WTC11 (cell line): Measurements from ENCODE around the gene ADAM12. TPM values are rescaled to one million over a fixed set of nuclear protein-coding genes. Genes with fewer than 3 reads are reported as not detected.

Experiments
- ATAC-seq: fragments of 200-7000 bp; cut with Tn5 transposase; 2 replicates; pipeline ENCODE4 v1.10.0; 2021; ENCODE audit warnings: mild to moderate bottlenecking, moderate library complexity
- CTCF ChIA-PET: fragments of 300-600 bp; sonication (Branson Sonifier 250); formaldehyde crosslinking; loops from one replicate; lab custom pipeline; 2021; ENCODE audit warnings: antibody characterized with exemption; lab: Charles Lee
- POLR2A ChIA-PET: fragments of 350-600 bp; sonication (Branson Sonifier 250); formaldehyde crosslinking; loops from one replicate; lab custom pipeline; 2021; ENCODE audit warnings: antibody characterized with exemption; lab: Charles Lee
- DNase-seq: peaks from one replicate; pipeline ENCODE4 v3.0.0; 2021; ENCODE audit warnings: low spot score
- H3K27ac Mint-ChIP-seq: 2 replicates; pipeline ENCODE4 v1.8.0; 2021; ENCODE audit warnings: mixed read lengths
- H3K27me3 Mint-ChIP-seq: 2 replicates; pipeline ENCODE4 v1.8.0; 2021; ENCODE audit warnings: low read depth, mild to moderate bottlenecking, moderate library complexity, mixed read lengths
- H3K36me3 Mint-ChIP-seq: 2 replicates; pipeline ENCODE4 v1.8.0; 2021; ENCODE audit warnings: mixed read lengths
- H3K4me1 Mint-ChIP-seq: 2 replicates; pipeline ENCODE4 v1.8.0; 2022; ENCODE audit warnings: mixed read lengths
- H3K4me3 Mint-ChIP-seq: 2 replicates; pipeline ENCODE4 v1.8.0; 2021; ENCODE audit warnings: mild to moderate bottlenecking, moderate library complexity, mixed read lengths
- H3K9me3 Mint-ChIP-seq: 2 replicates; pipeline ENCODE4 v1.8.0; 2021; ENCODE audit warnings: mixed read lengths
- ATF6 ChIP-seq: sonication (generic); formaldehyde crosslinking; IDR thresholded peaks from 2 replicates; pipeline ENCODE4 v1.8.1; 2023; ENCODE audit warnings: mild to moderate bottlenecking, missing genetic modification reagents
- CTCF ChIP-seq: fragments of 200-600 bp; IDR thresholded peaks from 2 replicates; pipeline ENCODE4 v1.8.0; 2022; ENCODE audit warnings: antibody characterized with exemption
- EMX1 ChIP-seq: fragments of 250-450 bp; sonication (Bioruptor Pico); IDR thresholded peaks from 2 replicates; pipeline ENCODE4 v1.8.0; 2021; ENCODE audit warnings: mild to moderate bottlenecking
- ESRRA ChIP-seq: sonication (generic); formaldehyde crosslinking; IDR thresholded peaks from 2 replicates; pipeline ENCODE4 v1.8.1; 2022; ENCODE audit warnings: mild to moderate bottlenecking, missing genetic modification reagents, borderline replicate concordance
- ETV6 ChIP-seq: sonication (generic); formaldehyde crosslinking; IDR thresholded peaks from 2 replicates; pipeline ENCODE4 v1.8.1; 2022; ENCODE audit warnings: mild to moderate bottlenecking, missing genetic modification reagents
- FOXP1 ChIP-seq: sonication (generic); formaldehyde crosslinking; IDR thresholded peaks from 2 replicates; pipeline ENCODE4 v1.8.0; 2022; ENCODE audit warnings: missing genetic modification reagents, mild to moderate bottlenecking, moderate library complexity, borderline replicate concordance
- JUN ChIP-seq: sonication (generic); formaldehyde crosslinking; IDR thresholded peaks from 2 replicates; pipeline ENCODE4 v1.8.0; 2023; ENCODE audit warnings: mild to moderate bottlenecking, missing genetic modification reagents
- KAT7 ChIP-seq: sonication (generic); formaldehyde crosslinking; IDR thresholded peaks from 2 replicates; pipeline ENCODE4 v1.8.1; 2023; ENCODE audit warnings: missing genetic modification reagents, mild to moderate bottlenecking, borderline replicate concordance
- MXD4 ChIP-seq: fragments of 250-450 bp; sonication (Bioruptor Pico); IDR thresholded peaks from 2 replicates; pipeline ENCODE4 v1.8.0; 2021; ENCODE audit warnings: mild to moderate bottlenecking, moderate library complexity, borderline replicate concordance
- OVOL2 ChIP-seq: fragments of 250-450 bp; sonication (Bioruptor Pico); IDR thresholded peaks from 2 replicates; pipeline ENCODE4 v1.9.0; 2021; ENCODE audit warnings: mild to moderate bottlenecking, borderline replicate concordance
- PRDM15 ChIP-seq: sonication (generic); formaldehyde crosslinking; IDR thresholded peaks from 2 replicates; pipeline ENCODE4 v1.8.0; 2022; ENCODE audit warnings: missing genetic modification reagents
- SMAD4 ChIP-seq: sonication (generic); formaldehyde crosslinking; IDR thresholded peaks from 2 replicates; pipeline ENCODE4 v1.8.0; 2022; ENCODE audit warnings: mild to moderate bottlenecking, missing genetic modification reagents
- TCF7 ChIP-seq: sonication (generic); formaldehyde crosslinking; IDR thresholded peaks from 2 replicates; pipeline ENCODE4 v1.8.0; 2022; ENCODE audit warnings: mild to moderate bottlenecking, low read depth, missing genetic modification reagents, moderate library complexity
- ZBTB21 ChIP-seq: sonication (generic); formaldehyde crosslinking; IDR thresholded peaks from 2 replicates; pipeline ENCODE4 v1.8.1; 2023; ENCODE audit warnings: mild to moderate bottlenecking, missing genetic modification reagents, borderline replicate concordance
- ZMAT4 ChIP-seq: fragments of 250-450 bp; sonication (Bioruptor Pico); IDR thresholded peaks from 2 replicates; pipeline ENCODE4 v1.9.0; 2021; ENCODE audit warnings: mild to moderate bottlenecking
- ZNF121 ChIP-seq: sonication (generic); formaldehyde crosslinking; IDR thresholded peaks from 2 replicates; pipeline ENCODE4 v1.8.0; 2023; ENCODE audit warnings: missing genetic modification reagents
- ZNF317 ChIP-seq: sonication (generic); formaldehyde crosslinking; IDR thresholded peaks from 2 replicates; pipeline ENCODE4 v1.8.1; 2023; ENCODE audit warnings: low read depth, mild to moderate bottlenecking, moderate library complexity, missing genetic modification reagents, borderline replicate concordance
- ZNF396 ChIP-seq: fragments of 250-450 bp; sonication (Bioruptor Pico); IDR thresholded peaks from 2 replicates; pipeline ENCODE4 v1.8.0; 2021; ENCODE audit warnings: mild to moderate bottlenecking, moderate library complexity, borderline replicate concordance
- ZNF423 ChIP-seq: fragments of 250-450 bp; sonication (Bioruptor Pico); IDR thresholded peaks from 2 replicates; pipeline ENCODE4 v2.1.2; 2022; ENCODE audit warnings: mild to moderate bottlenecking, moderate library complexity
- total RNA-seq: library from RNA; stranded (reverse); gene quantifications from 3 replicates; pipeline ENCODE4 v1.2.3, GENCODE V29; 2021

ADAM12 gene
- total RNA-seq, 1 experiment from 2014 or later, result 0.22 TPM

- ATAC-seq (no peak), DNase-seq (no peak)
- CTCF ChIA-PET, result no interaction called here
- Mint-ChIP-seq H3K36me3 (no peaks in the 10 kb centered on the region), H3K27me3 (peaks cover 8% of the 10 kb centered on the region), H3K27ac (no peak overlapping the region), H3K9me3 (peaks cover 13% of the 10 kb centered on the region), H3K4me3 (no peak overlapping the region), H3K4me1 (peaks cover 21% of the 10 kb centered on the region)
- TF ChIP-seq TCF7 (CRISPR knock-in tag) (no peak), SMAD4 (CRISPR knock-in tag) (no peak), ZNF121 (CRISPR knock-in tag) (no peak), JUN (CRISPR knock-in tag) (no peak), MXD4 (no peak), KAT7 (CRISPR knock-in tag) (no peak), FOXP1 (CRISPR knock-in tag) (no peak)
- POLR2A ChIA-PET, result no interaction called here
Measured at GRCh38 chr10:126133082-126133620, 255.1 kb downstream of the ADAM12 start.

- Mint-ChIP-seq H3K4me3 (no peak overlapping the region), H3K9me3 (peaks cover 13% of the 10 kb centered on the region), H3K27me3 (peaks cover 11% of the 10 kb centered on the region), H3K27ac (no peak overlapping the region), H3K4me1 (peaks cover 19% of the 10 kb centered on the region), H3K36me3 (no peaks in the 10 kb centered on the region)
- TF ChIP-seq ZNF121 (CRISPR knock-in tag) (no peak), ESRRA (no peak), ZNF396 (CRISPR knock-in tag) (no peak), ATF6 (CRISPR knock-in tag) (no peak), EMX1 (no peak), TCF7 (CRISPR knock-in tag) (no peak), ZNF317 (no peak), CTCF (no peak), KAT7 (CRISPR knock-in tag) (no peak), ZNF423 (CRISPR knock-in tag) (no peak), PRDM15 (CRISPR knock-in tag) (no peak), ETV6 (no peak), SMAD4 (CRISPR knock-in tag) (no peak), ZBTB21 (CRISPR knock-in tag) (no peak), FOXP1 (CRISPR knock-in tag) (no peak), ZMAT4 (CRISPR knock-in tag) (no peak), OVOL2 (CRISPR knock-in tag) (no peak)
- ChIA-PET POLR2A (interaction anchor here (0.6 kb wide), 1 partner anchor 895 kb away, joined by 3 read pairs; no protein-coding TSS in a partner anchor), CTCF (interaction anchor here (0.6 to 2.0 kb wide), 4 partner anchors 15 to 1070 kb away, joined by 3 to 5 read pairs (median 3); no protein-coding TSS in a partner anchor)
- DNase-seq (no peak), ATAC-seq (no peak)
Measured at GRCh38 chr10:126131341-126131740, 256.9 kb downstream of the ADAM12 start.
